Tibial artery (tissue), 4 donors: Measurements from ENCODE around the gene MRPL49.

Experiments
- DNase-seq, 2 donors: peaks; one replicate each; pipeline ENCODE4 v3.0.0-alpha.2; 2019
- H3K27ac ChIP-seq, 2 donors: fragments of 200-600 bp; sonication (generic) in 1 of 2; 1 replicate in 1 of 2; 2 replicates in 1 of 2; pipeline ENCODE4 v1.5.1; 2018 to 2019; ENCODE audit warnings: mild to moderate bottlenecking in 1 of 2
- H3K27me3 ChIP-seq, 2 donors: fragments of 200-600 bp; sonication (generic) in 1 of 2; one replicate each; pipeline versions ENCODE4 v1.5.1 to v1.6.0; 2016 to 2019
- H3K36me3 ChIP-seq, 3 donors: fragments of 200-600 bp; sonication (generic) in 2 of 3; one replicate each; pipeline ENCODE4 v1.5.1; 2016 to 2019; ENCODE audit warnings: mild to moderate bottlenecking in 2 of 3
- H3K4me1 ChIP-seq, 4 donors: fragments of 200-600 bp; sonication (generic) in 2 of 4; 1 replicate in 3 of 4; 2 replicates in 1 of 4; pipeline ENCODE4 v1.5.1; 2016 to 2019
- H3K4me3 ChIP-seq, 2 donors: fragments of 200-600 bp; sonication (generic) in 1 of 2; 1 replicate in 1 of 2; 2 replicates in 1 of 2; pipeline ENCODE4 v1.5.1; 2018 to 2019; ENCODE audit warnings: mild to moderate bottlenecking in 2 of 2
- H3K9me3 ChIP-seq, 3 donors: fragments of 200-600 bp; sonication (generic) in 1 of 3; one replicate each; pipeline ENCODE4 v1.5.1; 2016 to 2019
- intact Hi-C: fragments of 100-400 bp; cut with DNase I; formaldehyde crosslinking; loops from one replicate; pipeline ENCODE4 v1.15.0; 2023; ENCODE audit warnings: low total_unique reads
- TF ChIP-seq, protein P1 (sequence below), 2 experiments: fragments of 200-600 bp in 1 of 2; fragments of 450-650 bp in 1 of 2; IDR thresholded peaks; one replicate each; pipeline ENCODE4 v1.5.1; 2017 to 2019; ENCODE audit warnings: antibody characterized with exemption in 2 of 2, mild to moderate bottlenecking in 1 of 2, moderate library complexity in 1 of 2

MRPL49 gene

DNA sequence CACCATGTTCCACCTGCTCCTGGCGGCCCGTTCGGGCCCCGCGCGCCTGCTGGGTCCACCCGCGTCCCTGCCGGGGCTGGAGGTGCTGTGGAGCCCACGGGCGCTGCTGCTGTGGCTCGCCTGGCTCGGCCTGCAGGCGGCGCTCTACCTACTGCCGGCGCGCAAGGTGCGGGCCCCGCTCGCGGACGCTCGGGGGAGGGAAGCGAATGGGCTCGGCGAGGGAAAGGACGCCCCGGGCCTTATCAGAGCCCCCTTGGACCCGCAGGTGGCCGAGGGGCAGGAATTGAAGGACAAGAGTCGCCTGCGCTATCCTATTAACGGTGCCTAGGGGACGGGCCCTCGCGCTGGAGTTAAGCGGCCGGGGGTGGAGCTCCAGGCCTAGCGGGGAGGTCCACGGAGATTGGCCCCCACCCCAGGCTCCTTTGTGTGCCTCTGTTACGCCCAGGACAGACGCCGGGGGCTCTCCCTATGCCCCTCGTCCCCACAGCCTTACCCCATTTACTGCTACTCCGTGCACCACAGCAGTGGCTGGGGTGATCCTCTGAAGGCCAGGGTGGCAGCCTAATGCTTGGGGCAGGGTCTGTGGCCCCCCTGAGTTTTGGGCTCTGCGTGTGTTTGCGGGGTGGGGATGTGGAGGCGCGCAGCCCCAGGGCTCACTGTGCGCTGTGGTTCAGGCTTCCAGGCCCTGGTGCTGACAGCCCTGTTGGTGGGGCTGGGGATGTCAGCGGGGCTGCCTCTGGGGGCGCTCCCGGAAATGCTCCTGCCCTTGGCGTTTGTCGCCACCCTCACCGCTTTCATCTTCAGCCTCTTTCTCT lies 9.4 kb upstream of the MRPL49 start:
- H3K27me3 ChIP-seq, result no peaks in the 10 kb centered on the region
- no peaks in the 10 kb centered on the region for H3K9me3 ChIP-seq
- no peak for DNase-seq
- peaks cover 14 to 39% (median 25%) of the 10 kb centered on the region in 3 donors for H3K36me3 ChIP-seq
- TF ChIP-seq, protein P1, sequence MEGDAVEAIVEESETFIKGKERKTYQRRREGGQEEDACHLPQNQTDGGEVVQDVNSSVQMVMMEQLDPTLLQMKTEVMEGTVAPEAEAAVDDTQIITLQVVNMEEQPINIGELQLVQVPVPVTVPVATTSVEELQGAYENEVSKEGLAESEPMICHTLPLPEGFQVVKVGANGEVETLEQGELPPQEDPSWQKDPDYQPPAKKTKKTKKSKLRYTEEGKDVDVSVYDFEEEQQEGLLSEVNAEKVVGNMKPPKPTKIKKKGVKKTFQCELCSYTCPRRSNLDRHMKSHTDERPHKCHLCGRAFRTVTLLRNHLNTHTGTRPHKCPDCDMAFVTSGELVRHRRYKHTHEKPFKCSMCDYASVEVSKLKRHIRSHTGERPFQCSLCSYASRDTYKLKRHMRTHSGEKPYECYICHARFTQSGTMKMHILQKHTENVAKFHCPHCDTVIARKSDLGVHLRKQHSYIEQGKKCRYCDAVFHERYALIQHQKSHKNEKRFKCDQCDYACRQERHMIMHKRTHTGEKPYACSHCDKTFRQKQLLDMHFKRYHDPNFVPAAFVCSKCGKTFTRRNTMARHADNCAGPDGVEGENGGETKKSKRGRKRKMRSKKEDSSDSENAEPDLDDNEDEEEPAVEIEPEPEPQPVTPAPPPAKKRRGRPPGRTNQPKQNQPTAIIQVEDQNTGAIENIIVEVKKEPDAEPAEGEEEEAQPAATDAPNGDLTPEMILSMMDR (IDR thresholded peaks at IDR 0.05), result peak; percentile 66 to 73
- peaks cover 10 to 52% (median 48%) of the 10 kb centered on the region in 4 donors for H3K4me1 ChIP-seq
- intact Hi-C loops, result loop anchor here (10.0 kb wide), 1 partner anchor 188 kb away; the partner anchor contains the start of gene PPP2R5B
- peak overlapping the region; percentile 49 to 58 for H3K27ac ChIP-seq
- H3K4me3 ChIP-seq, result peak overlapping the region; percentile 44 to 59

DNA sequence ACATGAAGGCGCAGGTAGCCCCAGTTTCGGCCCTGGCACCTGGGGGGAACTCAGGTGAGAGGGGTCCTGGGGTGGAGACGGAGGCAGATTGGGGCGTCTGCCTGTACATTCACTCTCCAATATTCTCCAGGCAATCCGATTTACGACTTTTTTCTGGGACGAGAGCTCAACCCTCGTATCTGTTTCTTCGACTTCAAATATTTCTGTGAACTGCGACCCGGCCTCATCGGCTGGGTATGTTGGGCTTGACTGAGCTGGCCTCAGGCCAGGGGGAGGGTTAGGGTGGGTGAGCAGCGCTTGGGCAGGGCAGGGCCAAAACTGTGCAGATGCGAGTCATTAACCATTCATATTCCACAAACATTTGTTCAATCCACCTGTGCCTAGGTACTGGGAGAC lies 8.8 kb upstream of the MRPL49 start:
- Histone ChIP-seq H3K9me3 (no peaks in the 10 kb centered on the region), H3K27ac (peak overlapping the region in 1 of 2 donors; percentile 49), H3K4me3 (peak overlapping the region in 1 of 2 donors; percentile 59), H3K36me3 (peaks cover 8 to 39% (median 24%) of the 10 kb centered on the region in 3 donors), H3K27me3 (no peaks in the 10 kb centered on the region), H3K4me1 (peaks cover 10 to 52% (median 48%) of the 10 kb centered on the region in 4 donors)
- no peak for DNase-seq
- TF ChIP-seq, protein P1 (IDR thresholded peaks at IDR 0.05), result no peak
- intact Hi-C loops, result loop anchor here (10.0 kb wide), 1 partner anchor 189 kb away; the partner anchor contains the start of gene PPP2R5B

DNA sequence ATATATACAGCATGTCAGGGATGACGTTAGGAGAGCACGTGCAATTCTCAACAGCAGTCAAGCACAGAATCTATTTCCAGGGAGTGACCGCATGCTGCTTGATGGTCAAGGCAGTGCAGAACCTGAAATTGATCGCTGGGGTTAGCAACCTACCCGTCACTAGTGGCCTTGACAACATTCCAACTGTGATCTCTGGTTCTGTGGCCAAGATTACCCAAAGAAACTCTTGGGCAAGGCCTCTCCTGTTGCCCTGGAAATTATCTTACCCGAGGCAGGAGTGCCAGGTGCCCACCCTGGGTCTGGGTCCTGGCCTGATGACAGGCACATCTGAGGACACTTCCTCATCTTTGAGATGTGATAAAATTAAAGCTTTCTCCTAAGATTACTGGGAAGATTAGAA lies 8.3 kb upstream of the MRPL49 start:
- intact Hi-C loops, result loop anchor here (10.0 kb wide), 1 partner anchor 189 kb away; the partner anchor contains the start of gene PPP2R5B
- peaks cover 10 to 52% (median 48%) of the 10 kb centered on the region in 4 donors for H3K4me1 ChIP-seq

DNA sequence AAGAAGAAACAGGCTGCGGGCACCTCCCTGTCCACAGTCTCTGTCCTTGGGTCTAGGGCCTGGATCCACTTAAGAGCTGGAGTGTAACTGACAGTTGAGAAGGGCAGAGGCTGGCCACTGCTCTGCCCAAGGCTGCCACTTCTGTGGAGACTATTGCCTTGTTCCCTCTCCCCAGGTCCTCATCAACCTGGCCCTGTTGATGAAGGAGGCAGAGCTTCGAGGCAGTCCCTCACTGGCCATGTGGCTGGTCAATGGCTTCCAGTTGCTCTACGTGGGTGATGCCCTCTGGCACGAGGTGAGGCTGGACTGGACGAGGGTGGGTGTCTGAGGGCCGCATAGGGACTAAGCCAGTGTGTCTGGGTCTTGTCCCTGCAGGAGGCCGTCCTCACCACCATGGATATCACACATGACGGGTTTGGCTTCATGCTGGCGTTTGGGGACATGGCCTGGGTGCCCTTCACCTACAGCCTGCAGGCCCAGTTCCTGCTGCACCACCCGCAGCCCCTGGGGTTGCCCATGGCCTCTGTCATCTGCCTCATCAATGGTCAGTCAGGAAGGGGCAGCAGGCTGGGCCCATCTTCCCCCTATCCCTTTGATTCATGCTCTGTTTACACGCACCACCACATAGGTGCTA lies 7.5 kb upstream of the MRPL49 start:
- no peaks in the 10 kb centered on the region for H3K27me3 ChIP-seq
- no peak for DNase-seq
- intact Hi-C loops, result loop anchor here (5.0 to 10.0 kb wide), 2 partner anchors 102 to 190 kb away; partner anchors contain the start of genes ARL2 and PPP2R5B
- H3K4me3 ChIP-seq, result no peak overlapping the region
- H3K36me3 ChIP-seq, result peaks cover 7 to 39% (median 24%) of the 10 kb centered on the region in 3 donors
- H3K4me1 ChIP-seq, result peaks cover 10 to 52% (median 48%) of the 10 kb centered on the region in 4 donors
- H3K9me3 ChIP-seq, result no peaks in the 10 kb centered on the region
- TF ChIP-seq, protein P1 (IDR thresholded peaks at IDR 0.05), result no peak
- no peak overlapping the region for H3K27ac ChIP-seq

More for the DNA sequence above, 8.3 kb upstream of the MRPL49 start:
- TF ChIP-seq, protein P1 (IDR thresholded peaks at IDR 0.05), result no peak
- no peak overlapping the region for H3K4me3 ChIP-seq
- DNase-seq, result no peak
- no peak overlapping the region for H3K27ac ChIP-seq
- H3K27me3 ChIP-seq, result no peaks in the 10 kb centered on the region
- H3K9me3 ChIP-seq, result no peaks in the 10 kb centered on the region
- H3K36me3 ChIP-seq, result peaks cover 7 to 39% (median 24%) of the 10 kb centered on the region in 3 donors

DNA sequence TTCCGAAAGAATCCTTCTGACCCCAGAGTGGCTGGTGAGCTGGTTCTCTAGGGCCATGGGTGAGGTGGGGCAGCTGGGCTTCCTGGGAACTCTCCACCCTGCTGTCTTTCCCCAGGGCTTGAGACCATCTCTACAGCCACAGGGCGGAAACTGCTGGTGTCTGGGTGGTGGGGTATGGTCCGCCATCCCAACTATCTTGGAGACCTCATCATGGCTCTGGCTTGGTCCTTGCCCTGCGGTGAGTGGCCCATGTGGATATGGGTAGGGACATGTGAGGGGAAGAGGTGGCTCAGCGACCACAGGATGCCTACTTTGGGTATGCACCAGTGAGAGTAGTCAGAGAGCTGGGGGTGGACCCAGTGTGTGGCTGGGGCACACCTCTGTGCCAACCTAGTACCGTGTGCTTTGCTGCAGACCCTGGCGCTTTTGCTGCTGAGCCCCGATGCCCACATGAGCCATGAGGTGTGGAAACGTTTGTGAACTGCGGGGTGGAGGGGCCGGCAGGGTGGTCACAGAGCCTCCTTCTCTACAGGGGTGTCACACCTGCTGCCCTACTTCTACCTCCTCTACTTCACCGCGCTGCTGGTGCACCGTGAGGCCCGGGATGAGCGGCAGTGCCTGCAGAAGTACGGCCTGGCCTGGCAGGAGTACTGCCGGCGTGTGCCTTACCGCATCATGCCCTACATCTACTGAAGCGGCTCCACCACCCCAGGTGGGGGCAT lies 6.6 kb upstream of the MRPL49 start:
- Histone ChIP-seq H3K4me3 (no peak overlapping the region), H3K4me1 (peaks cover 10 to 50% (median 46%) of the 10 kb centered on the region in 4 donors), H3K36me3 (peaks cover 14 to 45% (median 31%) of the 10 kb centered on the region in 3 donors), H3K9me3 (no peaks in the 10 kb centered on the region), H3K27me3 (no peaks in the 10 kb centered on the region), H3K27ac (no peak overlapping the region)
- intact Hi-C loops, result loop anchor here (5.0 to 10.0 kb wide), 2 partner anchors 103 to 191 kb away; partner anchors contain the start of genes ARL2 and PPP2R5B
- TF ChIP-seq, protein P1 (IDR thresholded peaks at IDR 0.05), result no peak
- no peak for DNase-seq
